Spleen (tissue), 7 donors: ENCODE data around the gene IL1RAPL1.

Experiments used
- POLR2A ChIP-seq, 3 donors: fragments of 450-650 bp; IDR thresholded peaks; one replicate each; pipeline ENCODE4 v1.5.1; 2017; ENCODE audit warnings: antibody characterized with exemption in 3 of 3, mild to moderate bottlenecking in 1 of 3
- POLR2AphosphoS5 ChIP-seq, 3 donors: sonication (generic); formaldehyde crosslinking; IDR thresholded peaks; one replicate each; pipeline ENCODE4 v1.5.1; 2017; ENCODE audit warnings: antibody characterized with exemption in 3 of 3
- TF ChIP-seq, protein P1 (sequence below), 11 experiments: fragments of 200-600 bp in 7 of 11; fragments of 450-650 bp in 4 of 11; sonication (generic) in 4 of 11; IDR thresholded peaks in 8 of 11; conservative IDR thresholded peaks in 3 of 11; 1 replicate in 7 of 11; 2 replicates in 4 of 11; pipeline versions ENCODE4 v1.4.0 to v1.8.0; 2016 to 2021; ENCODE audit warnings: antibody characterized with exemption in 11 of 11, inconsistent platforms in 4 of 11, mild to moderate bottlenecking in 1 of 11
- donor health status: DM: no; HTN: no; CAD: no; lungs with moderate emphysema.
- donor health status: DM: no; HTN: no; CAD: no.
- donor health status: DM: no; HTN: no; CAD: no.

DNA sequence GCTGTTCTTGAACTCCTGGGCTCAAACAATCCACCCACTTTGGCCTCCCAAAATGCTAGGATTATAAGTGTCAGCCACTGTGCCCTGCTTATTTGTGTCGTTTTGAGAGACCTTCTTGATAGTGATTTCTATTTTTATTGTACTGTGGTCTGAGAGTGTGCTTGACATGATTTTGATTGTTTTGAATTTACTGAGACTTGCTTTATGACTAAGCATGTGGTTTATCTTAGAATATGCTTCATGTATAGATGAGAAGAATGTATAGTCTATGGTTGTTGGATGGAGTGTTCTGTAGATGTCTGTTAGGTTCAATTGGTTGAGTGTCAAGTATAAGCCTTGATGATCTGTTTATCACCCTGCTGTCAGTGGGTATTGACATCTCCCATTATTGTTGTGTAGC lies 789.3 kb downstream of the IL1RAPL1 start:
- TF ChIP-seq, protein P1, sequence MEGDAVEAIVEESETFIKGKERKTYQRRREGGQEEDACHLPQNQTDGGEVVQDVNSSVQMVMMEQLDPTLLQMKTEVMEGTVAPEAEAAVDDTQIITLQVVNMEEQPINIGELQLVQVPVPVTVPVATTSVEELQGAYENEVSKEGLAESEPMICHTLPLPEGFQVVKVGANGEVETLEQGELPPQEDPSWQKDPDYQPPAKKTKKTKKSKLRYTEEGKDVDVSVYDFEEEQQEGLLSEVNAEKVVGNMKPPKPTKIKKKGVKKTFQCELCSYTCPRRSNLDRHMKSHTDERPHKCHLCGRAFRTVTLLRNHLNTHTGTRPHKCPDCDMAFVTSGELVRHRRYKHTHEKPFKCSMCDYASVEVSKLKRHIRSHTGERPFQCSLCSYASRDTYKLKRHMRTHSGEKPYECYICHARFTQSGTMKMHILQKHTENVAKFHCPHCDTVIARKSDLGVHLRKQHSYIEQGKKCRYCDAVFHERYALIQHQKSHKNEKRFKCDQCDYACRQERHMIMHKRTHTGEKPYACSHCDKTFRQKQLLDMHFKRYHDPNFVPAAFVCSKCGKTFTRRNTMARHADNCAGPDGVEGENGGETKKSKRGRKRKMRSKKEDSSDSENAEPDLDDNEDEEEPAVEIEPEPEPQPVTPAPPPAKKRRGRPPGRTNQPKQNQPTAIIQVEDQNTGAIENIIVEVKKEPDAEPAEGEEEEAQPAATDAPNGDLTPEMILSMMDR (IDR thresholded peaks at IDR 0.05 in 8 of 11, conservative IDR thresholded peaks at IDR 0.05 in 3 of 11) = no peak
- TF ChIP-seq POLR2A (IDR thresholded peaks at IDR 0.05) (no peak), POLR2AphosphoS5 (IDR thresholded peaks at IDR 0.05) (no peak)
